Muscle layer of duodenum (tissue), 2 donors: ENCODE data around the gene HIGD1A.
A peak's percentile ranks its signal among the peaks of the same experiment; 100 is the strongest.

Source experiments
- H3K27ac ChIP-seq: one replicate; pipeline ENCODE4 v1.7.0; 2013; ENCODE audit warnings: mild to moderate bottlenecking, low read length
- H3K27me3 ChIP-seq: one replicate; pipeline ENCODE4 v1.7.0; 2013; ENCODE audit warnings: low read depth, mild to moderate bottlenecking, control low read depth, low read length
- H3K36me3 ChIP-seq, 2 donors: one replicate each; pipeline ENCODE4 v1.7.0; 2013; ENCODE audit warnings: low read length in 2 of 2, control low read depth in 1 of 2, mild to moderate bottlenecking in 1 of 2; ENCODE audit not compliant: insufficient read depth in 2 of 2, control insufficient read depth in 1 of 2
- H3K4me1 ChIP-seq, 2 donors: one replicate each; pipeline ENCODE4 v1.7.0; 2013; ENCODE audit warnings: low read length in 2 of 2, mild to moderate bottlenecking in 2 of 2, control low read depth in 1 of 2, moderate library complexity in 1 of 2; ENCODE audit not compliant: insufficient read depth in 2 of 2, control insufficient read depth in 1 of 2
- H3K4me3 ChIP-seq, 2 donors: one replicate each; pipeline ENCODE4 v1.7.0; 2013; ENCODE audit warnings: low read length in 2 of 2, low read depth in 1 of 2, mild to moderate bottlenecking in 1 of 2
- H3K9me3 ChIP-seq, 2 donors: one replicate each; pipeline ENCODE4 v1.7.0; 2013; ENCODE audit warnings: low read length in 2 of 2, control low read depth in 1 of 2, mild to moderate bottlenecking in 1 of 2; ENCODE audit not compliant: control insufficient read depth in 1 of 2
- donor health status: healthy.

The HIGD1A gene

DNA sequence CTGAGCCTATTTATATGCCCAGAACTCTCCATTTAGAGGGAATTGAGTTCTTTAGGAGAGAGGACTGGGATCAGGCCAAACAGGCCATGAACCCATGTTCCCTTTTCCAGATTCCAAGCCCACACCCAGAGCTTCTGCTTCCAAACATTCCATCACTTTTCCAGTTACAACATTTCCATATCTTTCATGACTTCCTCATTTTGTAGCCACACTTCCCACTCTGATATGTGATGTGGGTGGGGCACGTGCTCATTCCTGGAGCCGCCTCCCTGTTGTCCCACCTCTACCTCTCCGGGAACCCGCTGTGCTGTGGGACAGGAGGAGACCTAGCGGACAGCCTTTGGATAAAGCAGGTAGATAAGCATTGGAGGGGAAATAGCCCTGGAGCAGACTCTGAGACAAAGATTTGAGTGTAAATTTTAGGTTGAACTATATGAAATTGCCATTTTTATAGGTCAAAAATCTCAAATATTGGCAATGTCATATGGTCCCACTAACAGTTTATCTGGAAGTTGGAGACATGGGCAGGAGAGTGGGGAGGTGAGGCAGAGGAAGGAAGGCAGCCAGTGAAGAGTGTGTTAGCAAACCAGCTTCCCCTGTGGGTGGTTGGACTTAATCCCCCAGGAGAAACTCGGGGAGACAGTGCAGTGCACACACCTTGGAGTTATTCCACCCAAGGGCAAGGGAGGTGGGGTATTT is 39.6 kb upstream of the HIGD1A start:
- no peaks in the 10 kb centered on the region for H3K9me3 ChIP-seq
- H3K36me3 ChIP-seq = no peaks in the 10 kb centered on the region
- peaks cover 4 to 16% of the 10 kb centered on the region in 2 donors for H3K4me1 ChIP-seq
- peak overlapping the region; percentile 39 for H3K27ac ChIP-seq
- no peak overlapping the region for H3K4me3 ChIP-seq
- no peaks in the 10 kb centered on the region for H3K27me3 ChIP-seq

DNA sequence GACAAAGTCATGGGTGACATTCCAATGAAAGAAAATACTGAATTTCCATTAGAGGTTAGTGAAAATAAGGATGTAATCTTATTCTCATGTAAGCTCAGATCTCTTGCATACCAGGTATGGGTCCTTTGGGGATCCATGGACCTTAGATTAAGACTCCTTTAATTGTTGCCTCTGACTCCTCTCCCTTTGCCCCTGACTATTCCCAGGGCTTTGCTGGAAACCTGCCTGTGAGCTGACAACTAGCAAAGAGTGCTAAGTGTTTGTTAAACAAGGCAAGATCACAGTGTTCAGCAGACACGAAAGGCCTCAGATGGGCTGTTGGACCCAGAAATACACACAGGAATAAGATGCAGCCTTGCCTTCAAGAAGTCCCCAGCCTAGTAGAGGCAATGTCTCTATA is 37.0 kb upstream of the HIGD1A start:
- Histone ChIP-seq H3K4me1 (peaks cover 4 to 6% of the 10 kb centered on the region in 2 donors), H3K4me3 (no peak overlapping the region), H3K9me3 (no peaks in the 10 kb centered on the region), H3K36me3 (no peaks in the 10 kb centered on the region), H3K27me3 (no peaks in the 10 kb centered on the region), H3K27ac (no peak overlapping the region)

DNA sequence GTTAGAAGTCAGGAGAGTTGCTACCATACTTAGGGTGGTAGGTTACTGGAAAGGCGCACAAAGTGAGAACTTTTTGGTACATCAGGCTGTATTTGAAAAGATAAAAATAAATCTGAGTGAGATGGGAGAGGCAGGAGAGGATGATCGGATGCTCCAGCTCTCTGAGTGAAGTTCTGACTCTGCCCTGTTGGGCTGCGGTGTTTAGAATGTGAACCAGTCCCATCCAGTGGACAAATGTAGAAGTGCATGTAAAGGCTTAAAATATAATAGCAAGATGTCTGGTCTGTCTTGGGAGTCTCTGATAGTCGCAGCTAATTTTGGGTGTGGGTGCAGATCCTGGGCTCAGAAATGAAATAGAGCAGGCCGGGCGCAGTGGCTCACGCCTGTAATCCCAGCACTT is 35.3 kb upstream of the HIGD1A start:
- H3K27me3 ChIP-seq = no peaks in the 10 kb centered on the region
- H3K27ac ChIP-seq = no peak overlapping the region
- H3K4me1 ChIP-seq = peaks cover 0 to 4% of the 10 kb centered on the region in 2 donors
- H3K4me3 ChIP-seq = peak overlapping the region; percentile 24 to 29
- H3K9me3 ChIP-seq = no peaks in the 10 kb centered on the region
- H3K36me3 ChIP-seq = no peaks in the 10 kb centered on the region

DNA sequence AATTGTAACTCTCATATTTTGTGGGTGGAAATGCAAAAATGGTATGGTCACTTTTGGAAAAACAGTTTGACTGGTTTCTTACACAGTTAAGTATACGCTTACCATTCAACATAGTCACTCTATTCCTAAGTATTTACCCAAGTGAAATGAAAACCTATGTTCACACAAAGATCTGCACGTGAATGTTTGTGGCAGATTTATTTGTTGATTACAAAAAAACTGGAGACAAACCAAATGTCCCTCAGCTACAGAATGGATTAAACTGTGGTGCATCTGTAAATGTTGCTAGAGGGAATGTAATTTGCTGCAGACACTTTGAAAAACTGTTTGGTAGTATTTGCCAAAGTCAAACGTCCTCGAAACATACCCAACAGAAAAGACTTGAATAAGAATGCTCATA is 34.3 kb upstream of the HIGD1A start:
- Histone ChIP-seq H3K27ac (no peak overlapping the region), H3K27me3 (no peaks in the 10 kb centered on the region), H3K36me3 (no peaks in the 10 kb centered on the region), H3K9me3 (no peaks in the 10 kb centered on the region), H3K4me1 (peaks cover 0 to 4% of the 10 kb centered on the region in 2 donors), H3K4me3 (no peak overlapping the region)

DNA sequence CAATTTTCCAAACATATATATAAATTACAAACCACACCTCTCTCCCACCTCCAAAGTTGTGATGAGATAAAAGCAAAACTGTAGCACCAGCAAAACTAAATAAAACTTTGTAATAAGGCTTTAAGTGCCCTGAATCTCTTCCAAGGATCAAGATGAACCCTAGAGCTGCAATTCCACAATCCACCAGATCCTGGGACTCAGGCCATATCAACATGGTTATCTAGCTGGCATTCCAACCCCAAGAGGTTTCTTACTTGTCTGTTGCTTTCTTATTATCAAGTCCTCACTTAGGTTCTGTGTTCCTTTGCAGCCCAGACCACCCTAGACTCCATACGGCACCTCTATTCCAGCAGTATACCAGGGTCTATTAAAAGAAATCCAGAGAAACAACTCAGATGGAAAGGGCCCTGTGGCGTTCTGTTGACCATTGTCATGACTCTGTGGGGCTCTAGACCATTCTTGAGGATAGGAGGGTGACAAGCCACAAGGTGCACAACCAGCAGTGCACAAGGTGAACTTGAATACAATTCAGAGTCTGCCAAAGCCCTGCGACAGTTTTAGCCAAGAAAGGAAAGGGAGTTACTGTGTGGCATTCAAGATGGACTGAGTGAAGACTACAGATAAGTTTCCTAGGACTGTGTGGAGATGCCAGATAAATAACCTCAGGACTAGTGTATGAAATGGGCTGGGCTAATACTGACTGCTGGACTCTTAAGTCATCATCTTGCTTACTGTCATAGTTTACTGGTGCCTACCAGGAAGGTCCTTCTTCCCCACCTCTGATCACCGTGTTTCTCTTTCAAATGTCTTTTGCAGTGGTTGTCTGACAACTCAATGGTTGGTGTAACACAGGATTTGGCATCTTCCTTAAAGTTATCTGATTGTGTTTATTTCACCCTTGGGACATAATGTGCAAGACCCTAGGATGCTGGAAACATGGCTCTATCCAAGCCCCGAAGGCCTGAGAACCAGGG is 32.1 kb upstream of the HIGD1A start:
- H3K27ac ChIP-seq = no peak overlapping the region
- no peaks in the 10 kb centered on the region for H3K27me3 ChIP-seq
- no peaks in the 10 kb centered on the region for H3K36me3 ChIP-seq
- H3K4me1 ChIP-seq = no peaks in the 10 kb centered on the region
- no peak overlapping the region for H3K4me3 ChIP-seq
- no peaks in the 10 kb centered on the region for H3K9me3 ChIP-seq

DNA sequence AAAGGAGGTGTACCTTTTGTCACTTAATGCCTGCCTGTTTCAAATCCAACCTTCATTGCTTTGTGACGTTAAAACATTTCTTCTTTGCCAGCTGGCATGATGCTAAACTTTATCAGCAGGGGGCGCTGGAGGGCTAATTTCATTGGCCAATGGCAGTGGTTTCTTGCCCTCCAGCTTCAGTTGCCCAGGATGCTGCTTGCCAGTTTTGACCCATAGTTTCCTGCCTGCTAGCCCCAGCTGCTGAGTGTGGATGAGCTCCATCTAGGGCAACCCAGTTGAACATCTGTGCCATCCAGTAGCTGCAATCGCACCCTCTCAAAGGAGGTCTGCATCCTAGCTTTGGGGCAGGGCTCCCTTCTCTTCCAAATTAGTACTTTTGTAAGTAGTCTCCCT is 27.0 kb upstream of the HIGD1A start:
- H3K9me3 ChIP-seq = no peaks in the 10 kb centered on the region
- no peaks in the 10 kb centered on the region for H3K36me3 ChIP-seq
- no peak overlapping the region for H3K27ac ChIP-seq
- no peak overlapping the region for H3K4me3 ChIP-seq
- H3K27me3 ChIP-seq = no peaks in the 10 kb centered on the region
- peaks cover 0 to 6% of the 10 kb centered on the region in 2 donors for H3K4me1 ChIP-seq

DNA sequence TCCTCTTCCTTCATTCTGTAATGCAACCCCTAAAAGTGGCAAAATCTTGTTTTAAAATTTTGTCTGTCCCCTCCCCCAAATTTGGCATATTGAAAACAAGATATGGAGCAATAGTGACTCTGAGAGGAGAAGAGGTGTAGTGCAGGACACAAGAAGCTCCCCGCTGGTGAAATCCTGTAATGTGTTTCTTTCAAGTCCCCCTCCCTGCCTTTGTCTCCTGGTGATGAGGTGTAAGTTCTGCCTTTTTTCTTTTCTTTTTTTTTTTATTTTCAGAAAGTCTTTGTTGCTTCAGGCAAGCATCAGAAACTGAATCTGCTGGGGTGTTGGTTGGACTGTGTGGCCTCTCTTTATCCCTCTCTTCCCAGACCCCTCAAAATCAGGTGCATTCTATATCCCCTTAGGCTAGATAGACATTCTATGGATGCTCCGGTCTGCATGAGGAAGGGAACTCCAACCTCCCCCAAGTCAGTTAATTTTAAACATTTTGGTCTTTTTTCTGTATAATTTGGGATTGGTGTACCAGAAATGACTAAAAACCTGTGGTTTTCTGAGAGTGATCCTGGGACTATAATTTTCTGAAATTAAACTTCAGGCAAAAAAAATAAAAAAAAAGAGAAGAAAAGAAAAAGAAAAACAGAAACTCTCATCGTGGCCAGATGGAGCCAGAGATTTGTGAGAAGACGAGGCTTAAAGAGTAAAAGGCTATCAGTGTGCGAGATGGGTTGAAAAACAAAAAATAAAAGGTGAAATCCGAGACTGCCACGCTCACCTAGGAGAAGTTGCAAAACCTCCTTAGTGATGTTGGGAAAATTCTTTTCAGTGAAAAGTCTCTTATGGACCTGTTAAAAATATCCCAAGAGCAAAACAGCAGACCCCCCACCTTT is 26.4 kb upstream of the HIGD1A start:
- no peaks in the 10 kb centered on the region for H3K27me3 ChIP-seq
- peaks cover 0 to 6% of the 10 kb centered on the region in 2 donors for H3K4me1 ChIP-seq
- H3K36me3 ChIP-seq = no peaks in the 10 kb centered on the region
- no peak overlapping the region for H3K27ac ChIP-seq
- no peaks in the 10 kb centered on the region for H3K9me3 ChIP-seq
- no peak overlapping the region for H3K4me3 ChIP-seq

DNA sequence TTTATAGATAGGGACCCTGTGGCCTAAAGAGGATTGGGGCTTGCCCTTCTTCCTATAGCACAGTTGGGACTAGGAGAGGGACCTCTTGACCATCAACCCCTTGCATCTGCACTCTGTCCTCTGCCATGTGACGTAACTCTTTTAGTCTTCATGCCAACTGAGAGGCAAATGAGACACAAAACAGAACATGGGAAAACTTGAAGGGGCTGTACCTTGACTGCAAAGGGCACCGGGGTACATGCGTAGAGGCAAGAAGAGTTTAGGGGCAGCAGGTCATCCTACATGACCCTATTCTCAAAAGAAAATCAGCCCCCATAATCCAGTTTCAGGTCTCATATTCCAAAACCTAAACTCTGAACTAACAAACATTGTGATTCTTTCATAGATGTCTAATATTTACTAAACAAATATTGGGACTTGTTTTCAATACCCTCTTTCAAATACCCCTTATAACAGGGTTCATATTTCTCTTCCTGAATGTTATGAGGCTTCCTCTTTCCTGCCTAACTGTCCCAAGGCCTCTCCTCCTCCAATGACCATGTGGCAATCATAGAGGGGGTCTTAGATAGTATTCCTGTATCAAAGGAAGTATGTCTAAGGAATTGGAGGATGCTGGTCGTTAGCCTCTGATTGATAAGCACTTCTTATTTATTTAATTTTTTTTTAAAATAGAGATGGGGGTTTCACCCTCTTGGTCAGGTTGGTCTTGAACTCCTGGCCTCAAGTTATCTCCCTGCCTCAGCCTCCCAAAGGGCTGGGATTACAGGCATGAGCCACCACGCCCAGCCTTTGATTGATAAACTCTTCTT is 25.5 kb upstream of the HIGD1A start:
- Histone ChIP-seq H3K4me3 (no peak overlapping the region), H3K9me3 (no peaks in the 10 kb centered on the region), H3K27me3 (no peaks in the 10 kb centered on the region), H3K4me1 (peaks cover 0 to 6% of the 10 kb centered on the region in 2 donors), H3K27ac (no peak overlapping the region), H3K36me3 (no peaks in the 10 kb centered on the region)

DNA sequence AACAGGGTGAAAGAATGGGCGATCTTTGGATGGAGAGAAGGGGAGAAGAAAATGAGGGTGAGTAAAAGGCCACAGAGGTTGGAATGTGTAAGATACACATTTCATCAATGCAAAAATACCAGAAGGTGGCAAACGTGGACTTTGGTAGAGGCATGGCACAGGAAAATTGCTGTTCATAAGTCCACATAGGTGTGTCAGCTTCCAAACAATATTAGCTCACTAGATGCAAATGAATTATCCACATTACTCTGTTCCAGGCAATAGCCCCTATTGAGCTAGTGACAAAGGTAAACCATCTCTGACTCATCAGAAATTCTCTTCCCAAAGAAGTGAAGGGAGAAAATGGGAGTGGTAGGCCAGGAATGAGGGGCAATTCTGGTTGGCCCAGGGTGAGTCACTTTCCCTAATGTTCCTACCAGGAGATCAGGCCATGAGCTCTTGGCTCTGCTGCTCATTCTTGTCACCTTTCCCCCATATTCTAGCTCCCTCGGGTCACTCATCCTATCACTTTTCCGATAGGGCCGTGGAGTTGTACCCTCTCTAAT is 24.9 kb upstream of the HIGD1A start:
- no peaks in the 10 kb centered on the region for H3K36me3 ChIP-seq
- no peak overlapping the region for H3K4me3 ChIP-seq
- no peaks in the 10 kb centered on the region for H3K27me3 ChIP-seq
- no peaks in the 10 kb centered on the region for H3K9me3 ChIP-seq
- peaks cover 0 to 6% of the 10 kb centered on the region in 2 donors for H3K4me1 ChIP-seq
- H3K27ac ChIP-seq = no peak overlapping the region

DNA sequence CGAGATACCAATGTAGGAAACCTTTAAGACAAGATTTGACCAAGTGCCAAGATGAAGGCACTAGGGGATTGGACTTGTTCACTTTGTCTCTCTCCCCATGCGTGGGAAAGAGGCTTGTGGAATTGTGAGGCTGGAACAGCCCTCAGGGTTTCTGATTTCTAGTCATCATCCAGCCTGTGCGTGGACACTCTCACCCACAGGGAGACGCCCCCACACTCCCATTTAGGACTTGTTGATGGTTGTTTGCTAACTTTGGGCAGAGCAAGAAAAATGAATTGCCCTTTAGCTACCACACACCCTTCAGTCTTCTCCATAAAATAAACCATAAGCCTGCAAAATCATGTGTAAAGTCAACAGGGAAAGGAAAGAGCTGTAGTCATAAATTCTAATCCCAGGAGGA is 23.4 kb upstream of the HIGD1A start:
- H3K27me3 ChIP-seq = no peaks in the 10 kb centered on the region
- H3K27ac ChIP-seq = no peak overlapping the region
- peaks cover 0 to 6% of the 10 kb centered on the region in 2 donors for H3K4me1 ChIP-seq
- no peaks in the 10 kb centered on the region for H3K36me3 ChIP-seq
- no peak overlapping the region for H3K4me3 ChIP-seq
- H3K9me3 ChIP-seq = no peaks in the 10 kb centered on the region
